Measurements from ENCODE around the gene RERE. TPM values are rescaled to one million over a fixed set of nuclear protein-coding genes. Genes with fewer than 3 reads are reported as not detected.

The RERE gene
- total and polyA plus RNA-seq, 12 donors: 46.5 to 163 (median 139) TPM

GRCh38 chr1:8350914-8351684, 466.3 kb downstream of the RERE start:
- Histone ChIP-seq H3K27ac (peak overlapping the region in 4 of 10 donors; percentile 4 to 82 (median 78)), H3K4me1 (peaks cover 13 to 70% (median 49%) of the 10 kb centered on the region in 9 donors), H3K27me3 (no peaks in the 10 kb centered on the region), H3K4me3 (no peak overlapping the region), H3K9me3 (no peaks in the 10 kb centered on the region), H3K36me3 (peaks cover 0 to 41% (median 15%) of the 10 kb centered on the region in 9 donors)
- 93% methylated on average over 24 of the region's 24 CpGs for WGBS, 2 donors
- ATAC-seq: no peak
- intact Hi-C loops (cut with DNase I): loop anchor here in 5 of 10 donors (5.0 to 10.0 kb wide), 6 partner anchors 64 to 374 kb away; no protein-coding TSS in a partner anchor
- no peak for DNase-seq
- no peak for TF ChIP-seq CTCF (IDR thresholded peaks at IDR 0.05)

GRCh38 chr1:8349961-8350360, 467.5 kb downstream of the RERE start:
- H3K27ac ChIP-seq: peak overlapping the region in 5 of 10 donors; percentile 24 to 49 (median 33)
- TF ChIP-seq CTCF (IDR thresholded peaks at IDR 0.05): no peak
- H3K4me3 ChIP-seq: no peak overlapping the region
- no peaks in the 10 kb centered on the region for H3K27me3 ChIP-seq
- intact Hi-C loops (cut with DNase I): loop anchor here in 7 of 10 donors (2.0 to 10.0 kb wide), 11 partner anchors 65 to 375 kb away; partner anchors contain the start of gene ERRFI1 (in 1 of the 7)
- no peaks in the 10 kb centered on the region for H3K9me3 ChIP-seq
- DNase-seq: peak in 1 of 2 donors; percentile 59
- peak in 5 of 8 donors; percentile 3 to 37 (median 14) for ATAC-seq
- peaks cover 0 to 30% (median 11%) of the 10 kb centered on the region in 9 donors for H3K36me3 ChIP-seq
- peaks cover 9 to 64% (median 42%) of the 10 kb centered on the region in 9 donors for H3K4me1 ChIP-seq
- 40 to 55% methylated on average over 14 of the region's 14 CpGs for WGBS, 2 donors

- WGBS, 2 donors: 86 to 89% methylated on average over 9 of the region's 9 CpGs
- Histone ChIP-seq H3K36me3 (peaks cover 0 to 25% (median 6%) of the 10 kb centered on the region in 9 donors), H3K27me3 (no peaks in the 10 kb centered on the region), H3K9me3 (no peaks in the 10 kb centered on the region), H3K4me3 (no peak overlapping the region), H3K27ac (peak overlapping the region in 2 of 10 donors; percentile 24 to 33), H3K4me1 (peaks cover 9 to 64% (median 42%) of the 10 kb centered on the region in 9 donors)
- DNase-seq: no peak
- no peak for TF ChIP-seq CTCF (IDR thresholded peaks at IDR 0.05)
- no peak for ATAC-seq
- intact Hi-C loops (cut with DNase I): loop anchor here in 6 of 10 donors (2.0 to 10.0 kb wide), 5 partner anchors 323 to 375 kb away; partner anchors contain the start of gene ERRFI1 (in 1 of the 6)
These were observed 468.0 kb downstream of the RERE start for GRCh38 chr1:8349473-8349865.

GRCh38 chr1:8348777-8349472, 468.5 kb downstream of the RERE start:
- Histone ChIP-seq H3K27me3 (no peaks in the 10 kb centered on the region), H3K36me3 (peaks cover 0 to 19% (median under 1%) of the 10 kb centered on the region in 9 donors), H3K4me3 (no peak overlapping the region), H3K27ac (no peak overlapping the region), H3K4me1 (peaks cover 9 to 60% (median 42%) of the 10 kb centered on the region in 9 donors), H3K9me3 (no peaks in the 10 kb centered on the region)
- WGBS, 2 donors: 26 to 28% methylated on average over 21 of the region's 21 CpGs
- peak; percentile 80 to 90 (median 85) for TF ChIP-seq CTCF (IDR thresholded peaks at IDR 0.05)
- peak; percentile 32 to 73 (median 58) for ATAC-seq
- intact Hi-C loops (cut with DNase I): loop anchor here in 6 of 10 donors (1.0 to 10.0 kb wide), 6 partner anchors 27 to 374 kb away; partner anchors contain the start of gene ERRFI1 (in 1 of the 6)
- DNase-seq: peak; percentile 63 to 76
